Tibial nerve (tissue), 4 donors: ENCODE measurements around the gene RBP2.

Experiments used
- EP300 ChIP-seq, 2 donors: sonication (generic); formaldehyde crosslinking; IDR thresholded peaks; one replicate each; pipeline ENCODE4 v1.6.1; 2017; ENCODE audit warnings: antibody characterized with exemption in 2 of 2, mild to moderate bottlenecking in 1 of 2
- POLR2A ChIP-seq, 2 donors: fragments of 450-650 bp; IDR thresholded peaks; one replicate each; pipeline ENCODE4 v1.6.1; 2017; ENCODE audit warnings: antibody characterized with exemption in 2 of 2, mild to moderate bottlenecking in 2 of 2, moderate library complexity in 2 of 2
- TF ChIP-seq, protein P1 (sequence below), 5 experiments: fragments of 200-600 bp in 3 of 5; fragments of 450-650 bp in 2 of 5; sonication (generic) in 3 of 5; IDR thresholded peaks; one replicate each; pipeline ENCODE4 v1.5.1; 2016 to 2019; ENCODE audit warnings: antibody characterized with exemption in 5 of 5, mild to moderate bottlenecking in 3 of 5, moderate library complexity in 2 of 5

GRCh38 chr3:139468399-139468798, 7.9 kb downstream of the RBP2 start:
- TF ChIP-seq, protein P1, sequence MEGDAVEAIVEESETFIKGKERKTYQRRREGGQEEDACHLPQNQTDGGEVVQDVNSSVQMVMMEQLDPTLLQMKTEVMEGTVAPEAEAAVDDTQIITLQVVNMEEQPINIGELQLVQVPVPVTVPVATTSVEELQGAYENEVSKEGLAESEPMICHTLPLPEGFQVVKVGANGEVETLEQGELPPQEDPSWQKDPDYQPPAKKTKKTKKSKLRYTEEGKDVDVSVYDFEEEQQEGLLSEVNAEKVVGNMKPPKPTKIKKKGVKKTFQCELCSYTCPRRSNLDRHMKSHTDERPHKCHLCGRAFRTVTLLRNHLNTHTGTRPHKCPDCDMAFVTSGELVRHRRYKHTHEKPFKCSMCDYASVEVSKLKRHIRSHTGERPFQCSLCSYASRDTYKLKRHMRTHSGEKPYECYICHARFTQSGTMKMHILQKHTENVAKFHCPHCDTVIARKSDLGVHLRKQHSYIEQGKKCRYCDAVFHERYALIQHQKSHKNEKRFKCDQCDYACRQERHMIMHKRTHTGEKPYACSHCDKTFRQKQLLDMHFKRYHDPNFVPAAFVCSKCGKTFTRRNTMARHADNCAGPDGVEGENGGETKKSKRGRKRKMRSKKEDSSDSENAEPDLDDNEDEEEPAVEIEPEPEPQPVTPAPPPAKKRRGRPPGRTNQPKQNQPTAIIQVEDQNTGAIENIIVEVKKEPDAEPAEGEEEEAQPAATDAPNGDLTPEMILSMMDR (IDR thresholded peaks at IDR 0.05), result no peak
- no peak for TF ChIP-seq EP300 (IDR thresholded peaks at IDR 0.05)
- no peak for TF ChIP-seq POLR2A (IDR thresholded peaks at IDR 0.05)
